SK-N-SH treated with all-trans-retinoic acid at 6 μM for 48 hours (cell line): ENCODE measurements around the gene AGPS.

Source experiments
- ATAC-seq: fragments of 200-7000 bp; cut with Tn5 transposase; 3 replicates; pipeline ENCODE4 v1.9.1; 2020; ENCODE audit warnings: mild to moderate bottlenecking, moderate library complexity
- ARNTL ChIP-seq: fragments of 450-650 bp; formaldehyde crosslinking; IDR thresholded peaks from 2 replicates; pipeline ENCODE4 v1.5.0; 2020; ENCODE audit warnings: low read depth, mild to moderate bottlenecking, moderate library complexity, borderline replicate concordance
- BACH2 ChIP-seq: fragments of 250-450 bp; sonication (Bioruptor Pico); IDR thresholded peaks from 2 replicates; pipeline ENCODE4 v1.9.0; 2021; ENCODE audit warnings: mild to moderate bottlenecking, borderline replicate concordance
- CSDC2 ChIP-seq: fragments of 250-450 bp; sonication (Bioruptor Pico); IDR thresholded peaks from 2 replicates; pipeline ENCODE4 v1.5.0; 2020; ENCODE audit warnings: mild to moderate bottlenecking, moderate library complexity
- ESRRG ChIP-seq: fragments of 250-450 bp; sonication (Bioruptor Pico); IDR thresholded peaks from 2 replicates; pipeline ENCODE4 v1.6.1; 2021; ENCODE audit warnings: mild to moderate bottlenecking
- GLIS3 ChIP-seq: fragments of 250-450 bp; sonication (Bioruptor Pico); IDR thresholded peaks from 2 replicates; pipeline ENCODE4 v1.5.0; 2020; ENCODE audit warnings: mild to moderate bottlenecking, moderate library complexity
- ISL1 ChIP-seq: fragments of 250-450 bp; sonication (Bioruptor Pico); IDR thresholded peaks from 2 replicates; pipeline ENCODE4 v2.1.2; 2022; ENCODE audit warnings: mild to moderate bottlenecking, moderate library complexity
- OSR1 ChIP-seq: fragments of 250-450 bp; sonication (Bioruptor Pico); IDR thresholded peaks from 2 replicates; pipeline ENCODE4 v1.8.0; 2022; ENCODE audit warnings: moderate library complexity, mild to moderate bottlenecking, inconsistent platforms
- PATZ1 ChIP-seq: fragments of 250-450 bp; sonication (Bioruptor Pico); IDR thresholded peaks from 2 replicates; pipeline ENCODE4 v1.8.0; 2020; ENCODE audit warnings: mild to moderate bottlenecking, moderate library complexity, borderline replicate concordance
- RARB ChIP-seq: fragments of 250-450 bp; sonication (Bioruptor Pico); IDR thresholded peaks from 2 replicates; pipeline ENCODE4 v1.8.0; 2021; ENCODE audit warnings: mild to moderate bottlenecking, moderate library complexity
- SNAI2 ChIP-seq: fragments of 250-450 bp; sonication (Bioruptor Pico); IDR thresholded peaks from 2 replicates; pipeline ENCODE4 v1.5.0; 2020; ENCODE audit warnings: mild to moderate bottlenecking, moderate library complexity
- TCF4 ChIP-seq: fragments of 250-450 bp; sonication (Bioruptor Pico); IDR thresholded peaks from 2 replicates; pipeline ENCODE4 v1.8.0; 2021; ENCODE audit warnings: mild to moderate bottlenecking, moderate library complexity, borderline replicate concordance
- TOX ChIP-seq: fragments of 250-450 bp; sonication (Bioruptor Pico); IDR thresholded peaks from 2 replicates; pipeline ENCODE4 v1.8.0; 2021; ENCODE audit warnings: mild to moderate bottlenecking, moderate library complexity, borderline replicate concordance
- ZC3H10 ChIP-seq: fragments of 250-450 bp; sonication (Bioruptor Pico); IDR thresholded peaks from 2 replicates; pipeline ENCODE4 v1.5.1; 2021; ENCODE audit warnings: mild to moderate bottlenecking, moderate library complexity
- ZFP3 ChIP-seq: fragments of 250-450 bp; sonication (Bioruptor Pico); IDR thresholded peaks from 2 replicates; pipeline ENCODE4 v1.5.0; 2020; ENCODE audit warnings: mild to moderate bottlenecking, moderate library complexity
- ZFP30 ChIP-seq: fragments of 450-650 bp; formaldehyde crosslinking; IDR thresholded peaks from 2 replicates; pipeline ENCODE4 v1.5.0; 2022; ENCODE audit warnings: mild to moderate bottlenecking, moderate library complexity
- ZNF565 ChIP-seq: fragments of 450-650 bp; formaldehyde crosslinking; conservative IDR thresholded peaks from 2 replicates; pipeline ENCODE4 v1.5.0; 2020; ENCODE audit warnings: low read depth, mild to moderate bottlenecking, moderate library complexity
- ZNF8 ChIP-seq: fragments of 450-650 bp; formaldehyde crosslinking; IDR thresholded peaks from 2 replicates; pipeline ENCODE4 v1.5.0; 2020; ENCODE audit warnings: mild to moderate bottlenecking, moderate library complexity
- TF ChIP-seq, protein P1 (sequence below): fragments of 250-450 bp; sonication (Bioruptor Pico); IDR thresholded peaks from 2 replicates; pipeline ENCODE4 v1.5.1; 2020; ENCODE audit warnings: low read depth, mild to moderate bottlenecking, moderate library complexity
- TF ChIP-seq, protein P2 (sequence below): fragments of 250-450 bp; sonication (Bioruptor Pico); IDR thresholded peaks from 2 replicates; pipeline ENCODE4 v1.5.1; 2021; ENCODE audit warnings: mild to moderate bottlenecking, moderate library complexity
- TF ChIP-seq, protein P3 (sequence below): fragments of 250-450 bp; sonication (Bioruptor Pico); IDR thresholded peaks from 2 replicates; pipeline ENCODE4 v1.5.0; 2020; ENCODE audit warnings: mild to moderate bottlenecking, moderate library complexity
- TF ChIP-seq, protein P4 (sequence below): fragments of 250-450 bp; sonication (Bioruptor Pico); IDR thresholded peaks from 2 replicates; pipeline ENCODE4 v1.8.0; 2021; ENCODE audit warnings: low read depth, mild to moderate bottlenecking, moderate library complexity, borderline replicate concordance

The AGPS gene

GRCh38 chr2:177543007-177543760 lies 150.6 kb downstream of the AGPS start:
- peak; percentile 30; the same call in 1 of the 3 replicates for ATAC-seq

DNA sequence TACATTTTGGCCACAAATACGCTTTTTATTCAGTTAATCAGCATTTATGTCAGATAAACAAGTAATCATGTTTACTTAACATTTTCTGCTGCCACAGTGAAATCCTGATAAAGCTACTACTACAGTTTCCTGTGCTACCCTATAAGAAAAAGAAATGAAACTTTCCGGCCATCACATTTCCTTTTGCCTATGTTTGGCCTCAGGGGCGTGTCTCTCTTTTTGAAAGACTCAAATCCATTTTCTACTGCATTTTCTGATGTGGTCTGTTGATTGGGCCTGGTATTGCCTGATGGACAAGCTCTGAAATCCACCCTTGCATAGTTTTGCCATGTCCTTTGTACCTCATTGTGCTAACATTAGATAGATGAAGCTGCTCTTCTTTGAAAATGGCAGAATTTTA lies 152.6 kb downstream of the AGPS start:
- TF ChIP-seq, protein P1, sequence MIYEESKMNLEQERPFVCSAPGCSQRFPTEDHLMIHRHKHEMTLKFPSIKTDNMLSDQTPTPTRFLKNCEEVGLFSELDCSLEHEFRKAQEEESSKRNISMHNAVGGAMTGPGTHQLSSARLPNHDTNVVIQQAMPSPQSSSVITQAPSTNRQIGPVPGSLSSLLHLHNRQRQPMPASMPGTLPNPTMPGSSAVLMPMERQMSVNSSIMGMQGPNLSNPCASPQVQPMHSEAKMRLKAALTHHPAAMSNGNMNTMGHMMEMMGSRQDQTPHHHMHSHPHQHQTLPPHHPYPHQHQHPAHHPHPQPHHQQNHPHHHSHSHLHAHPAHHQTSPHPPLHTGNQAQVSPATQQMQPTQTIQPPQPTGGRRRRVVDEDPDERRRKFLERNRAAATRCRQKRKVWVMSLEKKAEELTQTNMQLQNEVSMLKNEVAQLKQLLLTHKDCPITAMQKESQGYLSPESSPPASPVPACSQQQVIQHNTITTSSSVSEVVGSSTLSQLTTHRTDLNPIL (CRISPR knock-in tag), result no peak
- TF ChIP-seq GLIS3 (CRISPR knock-in tag) (no peak), RARB (CRISPR knock-in tag) (no peak), ZNF8 (CRISPR knock-in tag) (no peak), ISL1 (CRISPR knock-in tag) (no peak), PATZ1 (no peak), TOX (CRISPR knock-in tag) (no peak), ZNF565 (CRISPR knock-in tag) (no peak), ZC3H10 (CRISPR knock-in tag) (no peak), BACH2 (no peak), ARNTL (CRISPR knock-in tag) (no peak), TCF4 (CRISPR knock-in tag) (no peak), ESRRG (CRISPR knock-in tag) (no peak), OSR1 (CRISPR knock-in tag) (no peak), ZFP3 (no peak), ZFP30 (CRISPR knock-in tag) (no peak)
- TF ChIP-seq, protein P2, sequence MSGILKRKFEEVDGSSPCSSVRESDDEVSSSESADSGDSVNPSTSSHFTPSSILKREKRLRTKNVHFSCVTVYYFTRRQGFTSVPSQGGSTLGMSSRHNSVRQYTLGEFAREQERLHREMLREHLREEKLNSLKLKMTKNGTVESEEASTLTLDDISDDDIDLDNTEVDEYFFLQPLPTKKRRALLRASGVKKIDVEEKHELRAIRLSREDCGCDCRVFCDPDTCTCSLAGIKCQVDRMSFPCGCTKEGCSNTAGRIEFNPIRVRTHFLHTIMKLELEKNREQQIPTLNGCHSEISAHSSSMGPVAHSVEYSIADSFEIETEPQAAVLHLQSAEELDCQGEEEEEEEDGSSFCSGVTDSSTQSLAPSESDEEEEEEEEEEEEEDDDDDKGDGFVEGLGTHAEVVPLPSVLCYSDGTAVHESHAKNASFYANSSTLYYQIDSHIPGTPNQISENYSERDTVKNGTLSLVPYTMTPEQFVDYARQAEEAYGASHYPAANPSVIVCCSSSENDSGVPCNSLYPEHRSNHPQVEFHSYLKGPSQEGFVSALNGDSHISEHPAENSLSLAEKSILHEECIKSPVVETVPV (CRISPR knock-in tag), result no peak
- TF ChIP-seq, protein P3, sequence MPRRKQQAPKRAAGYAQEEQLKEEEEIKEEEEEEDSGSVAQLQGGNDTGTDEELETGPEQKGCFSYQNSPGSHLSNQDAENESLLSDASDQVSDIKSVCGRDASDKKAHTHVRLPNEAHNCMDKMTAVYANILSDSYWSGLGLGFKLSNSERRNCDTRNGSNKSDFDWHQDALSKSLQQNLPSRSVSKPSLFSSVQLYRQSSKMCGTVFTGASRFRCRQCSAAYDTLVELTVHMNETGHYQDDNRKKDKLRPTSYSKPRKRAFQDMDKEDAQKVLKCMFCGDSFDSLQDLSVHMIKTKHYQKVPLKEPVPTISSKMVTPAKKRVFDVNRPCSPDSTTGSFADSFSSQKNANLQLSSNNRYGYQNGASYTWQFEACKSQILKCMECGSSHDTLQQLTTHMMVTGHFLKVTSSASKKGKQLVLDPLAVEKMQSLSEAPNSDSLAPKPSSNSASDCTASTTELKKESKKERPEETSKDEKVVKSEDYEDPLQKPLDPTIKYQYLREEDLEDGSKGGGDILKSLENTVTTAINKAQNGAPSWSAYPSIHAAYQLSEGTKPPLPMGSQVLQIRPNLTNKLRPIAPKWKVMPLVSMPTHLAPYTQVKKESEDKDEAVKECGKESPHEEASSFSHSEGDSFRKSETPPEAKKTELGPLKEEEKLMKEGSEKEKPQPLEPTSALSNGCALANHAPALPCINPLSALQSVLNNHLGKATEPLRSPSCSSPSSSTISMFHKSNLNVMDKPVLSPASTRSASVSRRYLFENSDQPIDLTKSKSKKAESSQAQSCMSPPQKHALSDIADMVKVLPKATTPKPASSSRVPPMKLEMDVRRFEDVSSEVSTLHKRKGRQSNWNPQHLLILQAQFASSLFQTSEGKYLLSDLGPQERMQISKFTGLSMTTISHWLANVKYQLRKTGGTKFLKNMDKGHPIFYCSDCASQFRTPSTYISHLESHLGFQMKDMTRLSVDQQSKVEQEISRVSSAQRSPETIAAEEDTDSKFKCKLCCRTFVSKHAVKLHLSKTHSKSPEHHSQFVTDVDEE, result no peak
- TF ChIP-seq, protein P4, sequence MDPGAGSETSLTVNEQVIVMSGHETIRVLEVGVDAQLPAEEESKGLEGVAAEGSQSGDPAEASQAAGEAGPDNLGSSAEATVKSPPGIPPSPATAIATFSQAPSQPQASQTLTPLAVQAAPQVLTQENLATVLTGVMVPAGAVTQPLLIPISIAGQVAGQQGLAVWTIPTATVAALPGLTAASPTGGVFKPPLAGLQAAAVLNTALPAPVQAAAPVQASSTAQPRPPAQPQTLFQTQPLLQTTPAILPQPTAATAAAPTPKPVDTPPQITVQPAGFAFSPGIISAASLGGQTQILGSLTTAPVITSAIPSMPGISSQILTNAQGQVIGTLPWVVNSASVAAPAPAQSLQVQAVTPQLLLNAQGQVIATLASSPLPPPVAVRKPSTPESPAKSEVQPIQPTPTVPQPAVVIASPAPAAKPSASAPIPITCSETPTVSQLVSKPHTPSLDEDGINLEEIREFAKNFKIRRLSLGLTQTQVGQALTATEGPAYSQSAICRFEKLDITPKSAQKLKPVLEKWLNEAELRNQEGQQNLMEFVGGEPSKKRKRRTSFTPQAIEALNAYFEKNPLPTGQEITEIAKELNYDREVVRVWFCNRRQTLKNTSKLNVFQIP, result no peak
- no peak for ATAC-seq

More at GRCh38 chr2:177543007-177543760, 150.6 kb downstream of the AGPS start:
- TF ChIP-seq ARNTL (CRISPR knock-in tag), result no peak

DNA sequence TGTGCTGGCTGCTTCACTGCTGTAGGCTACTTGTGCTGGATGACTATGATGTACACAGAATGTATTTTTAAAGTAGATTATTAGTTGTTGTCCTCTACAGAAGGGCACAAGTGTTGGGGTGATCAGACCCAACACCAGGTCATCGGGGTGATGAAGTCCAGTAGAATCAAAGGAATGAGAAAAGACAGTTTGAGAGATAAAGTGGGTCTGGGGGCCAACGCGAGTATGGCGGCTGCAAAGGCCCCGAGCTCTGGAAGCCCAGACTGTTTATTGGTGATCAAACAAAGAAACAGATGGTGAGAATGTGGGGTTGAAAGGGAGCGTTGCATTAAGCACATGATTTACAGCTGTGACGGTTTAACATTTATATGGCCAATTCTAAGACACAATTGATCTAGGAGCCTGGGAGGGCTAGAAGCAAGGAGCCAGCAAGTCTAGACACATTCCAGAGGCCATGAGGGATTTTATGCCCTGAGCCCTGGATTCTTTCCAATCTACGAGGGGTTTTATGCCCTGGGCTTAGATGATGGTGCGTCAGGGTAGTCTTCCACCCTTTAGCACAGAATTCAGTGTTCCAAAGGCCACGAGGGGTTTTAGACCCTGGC lies 153.5 kb downstream of the AGPS start:
- TF ChIP-seq BACH2, result no peak
- TF ChIP-seq SNAI2 (CRISPR knock-in tag), result no peak
- no peak for TF ChIP-seq TCF4 (CRISPR knock-in tag)
- TF ChIP-seq RARB (CRISPR knock-in tag), result no peak
- no peak for TF ChIP-seq CSDC2
- no peak for TF ChIP-seq ZC3H10 (CRISPR knock-in tag)
- no peak for TF ChIP-seq ZNF565 (CRISPR knock-in tag)
- TF ChIP-seq ZFP3, result no peak

More for the DNA sequence above, 153.5 kb downstream of the AGPS start:
- no peak for ATAC-seq
